ENCODE measurements around the gene MYH10.

MYH10 gene

GRCh38 chr17:8647956-8648355, 17.4 kb upstream of the MYH10 start:
- DNase-seq, result no peak

GRCh38 chr17:8647202-8647601, 16.7 kb upstream of the MYH10 start:
- DNase-seq, result no peak

GRCh38 chr17:8644507-8644902, 14.0 kb upstream of the MYH10 start:
- DNase-seq, result no peak

GRCh38 chr17:8643855-8644506, 13.5 kb upstream of the MYH10 start:
- DNase-seq, result no peak

- no peak for DNase-seq
Observed at GRCh38 chr17:8639709-8640108, 9.2 kb upstream of the MYH10 start.

- no peak for DNase-seq
Observed at GRCh38 chr17:8632061-8632460, 1.5 kb upstream of the MYH10 start.

GRCh38 chr17:8631554-8631877, 991 bp upstream of the MYH10 start:
- DNase-seq, result peak; percentile 40

- DNase-seq, result peak; percentile 99
Observed at GRCh38 chr17:8630802-8631553, 453 bp upstream of the MYH10 start.

- DNase-seq, result peak; percentile 90
Observed at GRCh38 chr17:8629371-8630226, 926 bp downstream of the MYH10 start.

GRCh38 chr17:8628609-8629169, 1.8 kb downstream of the MYH10 start:
- peak; percentile 89 for DNase-seq

GRCh38 chr17:8628172-8628571, 2.4 kb downstream of the MYH10 start:
- peak; percentile 38 for DNase-seq

GRCh38 chr17:8623591-8623990, 6.9 kb downstream of the MYH10 start:
- no peak for DNase-seq

- no peak for DNase-seq
Observed at GRCh38 chr17:8622191-8622590, 8.3 kb downstream of the MYH10 start.

GRCh38 chr17:8621585-8621984, 8.9 kb downstream of the MYH10 start:
- no peak for DNase-seq

GRCh38 chr17:8619294-8619693, 11.2 kb downstream of the MYH10 start:
- no peak for DNase-seq

- DNase-seq, result no peak
Observed at GRCh38 chr17:8618825-8619224, 11.7 kb downstream of the MYH10 start.

GRCh38 chr17:8614988-8615387, 15.5 kb downstream of the MYH10 start:
- no peak for DNase-seq

- peak; percentile 78 for DNase-seq
Observed at GRCh38 chr17:8611619-8612298, 18.8 kb downstream of the MYH10 start.

- no peak for DNase-seq
Observed at GRCh38 chr17:8611137-8611536, 19.4 kb downstream of the MYH10 start.

- DNase-seq, result no peak
Observed at GRCh38 chr17:8610558-8610957, 20.0 kb downstream of the MYH10 start.

GRCh38 chr17:8609910-8610309, 20.6 kb downstream of the MYH10 start:
- DNase-seq, result no peak

GRCh38 chr17:8608001-8608400, 22.5 kb downstream of the MYH10 start:
- DNase-seq, result no peak

- DNase-seq, result no peak
Observed at GRCh38 chr17:8606401-8606800, 24.1 kb downstream of the MYH10 start.
